Urinary bladder (tissue), 4 donors: ENCODE data around the gene NCLN. TPM values are rescaled to one million over a fixed set of nuclear protein-coding genes. Genes with fewer than 3 reads are reported as not detected.
"Not testable (repeated sequence)": the region's sequence is repeated elsewhere in the genome, so short reads cannot be mapped to it uniquely, and the experiment has no call there.

Experiments used
- DNase-seq: peaks from one replicate; pipeline ENCODE4 v3.0.0-alpha.2; 2015; ENCODE audit errors: extremely low spot score
- H3K27ac ChIP-seq: one replicate; pipeline ENCODE4 v1.5.1; 2013; ENCODE audit warnings: low read depth, mild to moderate bottlenecking, moderate library complexity
- H3K36me3 ChIP-seq: one replicate; pipeline ENCODE4 v1.6.1; 2013; ENCODE audit warnings: mild to moderate bottlenecking, moderate library complexity; ENCODE audit not compliant: insufficient read depth
- H3K4me1 ChIP-seq: one replicate; pipeline ENCODE4 v1.6.1; 2013; ENCODE audit warnings: mild to moderate bottlenecking, moderate library complexity; ENCODE audit not compliant: insufficient read depth
- H3K4me3 ChIP-seq: one replicate; pipeline ENCODE4 v1.5.1; 2013; ENCODE audit warnings: low read depth, low read length
- WGBS: extraction: QIAGEN DNeasy Blood & Tissue Kit; methylation state at CpG from one replicate; pipeline ENCODE4 v1.1.7; 2013; 5-methylcytosine and 5-hydroxymethylcytosine counted together
- polyA plus RNA-seq: library from polyadenylated mRNA; stranded (reverse); fragments of 200-250 nt; gene quantifications from one replicate; pipeline ENCODE4 v1.2.3, GENCODE V29; 2013
- total RNA-seq: library from RNA; depleted of rRNA; stranded (reverse); fragments of >200 nt; gene quantifications from one replicate; pipeline ENCODE4 v1.2.3, GENCODE V29; 2014
- donor health status: healthy with polysubstance abuse.
- donor health status: healthy.

The NCLN gene
- total and polyA plus RNA-seq, 2 donors: 10.5 to 30.5 TPM

DNA sequence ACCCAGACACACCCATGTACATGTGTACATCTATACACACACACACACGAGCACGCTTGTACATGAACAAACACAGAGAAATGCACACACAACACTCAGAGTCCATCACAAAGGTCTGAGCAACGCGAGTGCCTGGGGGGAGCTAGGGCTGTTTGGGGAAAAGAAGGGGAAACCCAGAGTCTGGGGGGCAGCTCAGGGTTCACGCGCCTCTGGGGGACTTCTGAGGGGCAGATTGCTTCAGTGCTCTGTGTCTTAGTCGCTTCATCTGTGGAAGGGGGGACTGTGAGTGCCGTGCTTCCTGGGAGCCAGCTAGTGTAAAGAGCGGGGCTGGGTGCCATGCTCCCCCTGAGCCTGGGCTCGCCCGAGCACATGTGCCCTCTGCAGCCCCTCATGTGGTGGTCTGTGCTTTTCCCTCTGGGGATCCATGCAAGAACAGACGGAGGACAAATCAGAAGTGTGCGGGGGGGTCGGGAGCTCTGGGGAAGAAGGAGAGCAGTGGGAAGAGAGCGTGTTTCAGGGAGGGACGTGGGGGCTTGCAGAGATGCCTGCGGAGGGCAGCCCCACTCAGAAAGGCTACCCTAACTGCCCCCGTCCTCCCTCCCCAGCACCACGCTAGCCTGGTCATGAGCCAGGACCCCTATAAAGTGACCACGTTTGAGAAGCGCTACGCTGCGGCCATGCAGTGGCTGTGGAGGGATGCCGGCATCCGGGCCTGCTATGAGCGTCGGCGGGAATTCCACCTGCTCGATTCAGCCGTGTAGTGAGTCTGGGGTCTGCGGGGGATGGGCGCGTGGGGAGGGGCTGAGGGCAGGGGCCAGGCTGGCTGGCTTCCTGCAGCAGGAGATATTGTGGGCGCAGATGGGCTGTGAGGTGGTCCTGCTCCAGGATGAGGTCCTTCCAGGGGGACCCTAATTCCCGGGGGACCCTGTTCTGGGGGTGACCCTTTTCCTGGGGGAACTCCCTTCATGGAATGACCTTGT lies 35.9 kb upstream of the NCLN start:
- no peak overlapping the region for H3K4me3 ChIP-seq
- H3K36me3 ChIP-seq: no peaks in the 10 kb centered on the region
- 55% methylated on average over 35 of the region's 35 CpGs for WGBS
- DNase-seq: no peak
- H3K27ac ChIP-seq: no peak overlapping the region
- H3K4me1 ChIP-seq: no peaks in the 10 kb centered on the region

DNA sequence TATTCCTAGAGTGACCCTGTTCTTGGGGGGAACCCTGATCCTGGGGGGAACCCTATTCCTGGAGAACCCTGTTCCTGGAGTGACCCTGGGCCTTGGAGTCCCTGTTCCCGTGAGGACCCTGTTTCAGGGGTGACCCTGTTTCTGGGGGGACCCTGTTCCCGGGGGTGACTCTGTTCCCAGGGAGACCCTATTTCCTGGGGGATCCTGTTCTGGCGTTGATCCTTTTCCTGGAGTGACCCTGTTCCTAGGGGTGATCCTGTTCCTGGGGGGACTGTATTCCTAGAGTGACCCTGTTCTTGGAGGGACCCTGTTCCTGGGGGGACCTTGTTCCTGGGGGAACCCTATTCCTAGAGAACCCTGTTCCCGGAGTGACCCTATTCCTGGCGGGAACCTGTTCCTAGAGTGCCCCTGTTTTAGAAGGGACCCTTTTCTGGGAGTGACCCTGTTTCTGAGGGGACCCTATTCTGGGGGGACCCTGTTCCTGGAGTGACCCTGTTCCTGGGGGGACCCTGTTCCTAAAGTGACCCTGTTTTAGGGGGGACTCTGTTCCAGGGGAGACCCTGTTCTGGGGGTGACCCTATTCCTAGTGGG lies 34.9 kb upstream of the NCLN start:
- no peak overlapping the region for H3K27ac ChIP-seq
- H3K4me3 ChIP-seq: no peak overlapping the region
- H3K4me1 ChIP-seq: no peaks in the 10 kb centered on the region
- 80% methylated on average over 5 of the region's 5 CpGs for WGBS
- H3K36me3 ChIP-seq: no peaks in the 10 kb centered on the region
- no peak for DNase-seq

DNA sequence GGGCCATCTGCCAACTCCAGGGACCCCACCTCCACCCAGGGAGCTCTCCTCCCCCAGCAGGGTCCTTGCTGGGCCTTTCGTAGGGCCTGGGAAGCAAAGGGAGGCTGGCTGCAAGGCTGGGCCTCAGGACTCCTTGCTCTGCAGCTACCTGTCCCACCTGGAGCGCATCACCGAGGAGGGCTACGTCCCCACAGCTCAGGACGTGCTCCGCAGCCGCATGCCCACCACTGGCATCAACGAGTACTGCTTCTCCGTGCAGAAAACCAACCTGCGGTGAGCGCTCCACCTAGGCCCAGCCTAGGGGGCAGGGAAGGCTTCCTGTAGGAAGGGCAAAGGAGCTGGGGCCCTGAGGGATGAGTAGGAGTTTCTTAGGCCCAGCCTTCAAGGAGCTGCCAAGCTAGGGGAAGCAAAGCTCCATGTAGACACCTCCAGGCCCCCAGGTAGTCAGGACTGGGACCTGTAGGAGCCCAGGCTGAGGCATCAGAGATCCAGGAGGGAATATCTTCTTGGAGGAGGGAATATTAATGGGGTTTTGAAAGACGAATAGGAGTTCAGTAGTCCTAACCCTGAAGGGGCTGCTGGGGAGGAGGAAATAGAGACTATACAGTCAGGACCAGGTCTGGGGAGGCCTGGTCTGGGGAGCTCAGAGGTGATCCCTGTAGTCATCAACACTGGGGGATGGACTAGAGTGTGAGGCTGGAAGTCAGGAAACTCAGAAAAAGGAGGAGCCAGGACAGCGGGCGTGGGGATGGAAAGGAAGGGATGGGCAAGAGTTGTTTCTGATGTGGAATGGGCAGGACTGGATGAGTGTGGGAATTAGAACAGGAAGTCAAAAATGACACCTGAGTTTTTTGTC lies 33.9 kb upstream of the NCLN start:
- 75% methylated on average over 14 of the region's 14 CpGs for WGBS
- Histone ChIP-seq H3K4me3 (no peak overlapping the region), H3K27ac (no peak overlapping the region), H3K36me3 (no peaks in the 10 kb centered on the region), H3K4me1 (no peaks in the 10 kb centered on the region)
- no peak for DNase-seq

DNA sequence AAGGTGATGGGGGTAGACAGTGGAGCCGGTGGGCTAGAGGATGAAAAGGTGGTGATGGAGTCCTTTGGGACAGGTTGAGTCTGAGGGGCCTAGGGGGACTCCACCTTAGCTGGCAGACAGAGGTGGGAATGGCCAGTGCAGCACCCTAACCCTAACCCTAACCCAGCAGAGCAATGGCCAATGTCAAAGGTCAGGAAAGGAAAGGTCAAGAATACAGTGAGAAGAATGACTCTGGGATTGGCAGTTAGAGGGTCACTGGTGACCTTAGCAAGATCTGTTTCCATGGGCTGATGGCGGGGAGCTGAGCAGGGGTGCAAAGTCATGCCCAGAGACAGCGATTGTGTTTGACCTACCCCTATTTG lies 33.3 kb upstream of the NCLN start:
- Histone ChIP-seq H3K4me1 (no peaks in the 10 kb centered on the region), H3K27ac (no peak overlapping the region), H3K4me3 (no peak overlapping the region), H3K36me3 (no peaks in the 10 kb centered on the region)
- 90% methylated on average over 3 of the region's 3 CpGs for WGBS
- no peak for DNase-seq

DNA sequence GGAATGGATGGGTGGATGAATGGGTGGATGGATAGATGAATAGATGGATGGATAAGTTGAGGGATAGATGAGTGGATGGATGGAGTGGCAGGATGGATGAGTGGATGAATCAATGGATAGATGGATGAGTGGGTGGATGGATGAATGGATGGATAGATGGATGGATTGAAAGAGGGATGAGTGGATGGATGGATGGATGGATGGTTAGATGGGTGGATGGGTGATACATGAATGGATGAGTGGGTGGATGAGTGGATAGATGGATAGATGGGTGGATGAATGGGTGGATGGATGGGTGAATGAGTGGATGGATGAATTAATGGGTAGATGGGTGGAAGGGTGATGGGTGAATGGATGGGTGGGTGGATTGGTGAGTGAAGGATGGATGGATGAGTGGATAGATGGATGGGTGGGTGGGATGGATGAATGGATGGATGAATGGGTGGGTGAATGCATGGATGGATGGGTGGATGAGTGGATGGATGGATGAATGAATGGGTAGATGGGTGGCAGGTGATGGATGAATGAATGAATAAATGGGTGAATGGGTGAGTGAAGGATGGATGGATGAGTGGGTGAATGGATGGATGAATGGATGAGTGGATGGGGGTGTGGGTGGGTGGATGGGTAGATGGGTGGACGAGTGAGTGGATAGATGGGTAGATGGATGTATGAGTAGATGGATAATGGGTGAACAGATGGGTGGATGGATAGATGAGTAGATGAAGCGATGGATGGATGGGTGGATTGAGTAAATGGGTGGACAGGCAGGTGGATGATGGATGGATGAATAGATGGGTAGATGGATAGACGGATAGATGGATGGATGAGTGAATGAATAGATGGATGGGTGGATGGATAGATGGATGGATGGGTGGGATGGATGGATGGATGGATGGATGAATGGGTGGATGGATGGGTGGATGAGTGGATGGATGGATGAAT lies 32.2 kb upstream of the NCLN start:
- Histone ChIP-seq H3K4me3 (no peak overlapping the region), H3K36me3 (no peaks in the 10 kb centered on the region), H3K27ac (no peak overlapping the region), H3K4me1 (no peaks in the 10 kb centered on the region)
- 78% methylated on average over 3 of the region's 3 CpGs for WGBS
- no peak for DNase-seq

DNA sequence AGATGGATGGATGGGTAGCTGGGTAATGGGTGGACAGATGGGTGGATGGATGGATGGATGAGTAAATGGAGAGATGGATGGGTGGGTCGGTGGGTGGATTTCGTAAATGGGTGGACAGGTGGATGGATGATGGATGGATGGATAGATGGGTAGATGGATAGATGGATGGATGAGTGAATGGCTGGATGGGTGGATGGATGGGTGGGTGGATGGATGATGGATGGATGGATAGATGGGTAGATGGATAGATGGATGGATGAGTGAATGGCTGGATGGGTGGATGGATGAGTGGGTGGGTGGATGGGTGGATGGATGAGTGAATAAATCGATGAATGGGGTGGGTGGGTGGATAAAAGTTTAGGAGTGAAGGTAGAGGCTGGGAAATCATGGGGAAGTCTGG lies 31.3 kb upstream of the NCLN start:
- H3K4me3 ChIP-seq, H3K27ac ChIP-seq, DNase-seq, H3K4me1 ChIP-seq, H3K36me3 ChIP-seq: not testable (repeated sequence)
- WGBS: 89% methylated on average over 3 of the region's 3 CpGs

DNA sequence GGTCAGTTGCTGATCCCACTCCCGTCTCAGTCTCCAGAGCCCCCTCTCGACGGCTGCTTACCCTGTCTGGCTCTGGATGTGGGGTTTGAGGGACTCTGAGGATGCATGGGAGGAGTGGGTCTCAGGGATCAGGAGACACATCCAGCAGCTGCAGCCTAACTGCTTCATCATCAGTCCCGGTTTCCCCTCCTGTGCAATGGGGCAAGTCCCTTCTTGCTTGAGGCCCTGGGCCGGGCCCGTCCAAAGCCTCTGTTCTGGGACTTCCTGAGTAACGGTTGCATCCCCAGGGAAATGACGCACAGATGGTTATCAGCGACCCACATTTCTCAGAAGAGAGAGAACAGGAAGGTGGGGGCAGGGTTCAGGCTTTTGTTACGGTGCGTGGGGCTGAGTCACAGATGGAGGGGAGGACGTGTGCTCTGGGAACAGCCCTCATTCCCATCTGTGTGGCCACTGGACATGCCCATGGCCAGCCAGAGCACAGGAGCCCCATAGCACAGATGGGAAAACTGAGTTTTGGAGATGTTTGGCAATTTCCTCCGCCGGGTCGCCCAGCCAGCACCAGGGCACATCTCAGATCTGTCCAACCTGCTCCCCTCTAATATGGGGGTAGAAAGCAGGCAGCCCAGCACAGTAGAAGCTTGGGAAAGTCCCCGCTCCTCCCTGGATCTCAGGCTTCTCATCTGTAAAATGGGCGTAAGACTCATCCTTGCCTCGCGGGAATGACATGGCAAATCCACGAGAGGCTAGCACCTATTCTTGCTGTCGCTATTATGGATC lies 30.6 kb upstream of the NCLN start:
- DNase-seq: no peak
- H3K36me3 ChIP-seq: no peaks in the 10 kb centered on the region
- H3K4me3 ChIP-seq: no peak overlapping the region
- peak overlapping the region; percentile 18 for H3K27ac ChIP-seq
- WGBS: 57% methylated on average over 21 of the region's 21 CpGs
- H3K4me1 ChIP-seq: no peaks in the 10 kb centered on the region

DNA sequence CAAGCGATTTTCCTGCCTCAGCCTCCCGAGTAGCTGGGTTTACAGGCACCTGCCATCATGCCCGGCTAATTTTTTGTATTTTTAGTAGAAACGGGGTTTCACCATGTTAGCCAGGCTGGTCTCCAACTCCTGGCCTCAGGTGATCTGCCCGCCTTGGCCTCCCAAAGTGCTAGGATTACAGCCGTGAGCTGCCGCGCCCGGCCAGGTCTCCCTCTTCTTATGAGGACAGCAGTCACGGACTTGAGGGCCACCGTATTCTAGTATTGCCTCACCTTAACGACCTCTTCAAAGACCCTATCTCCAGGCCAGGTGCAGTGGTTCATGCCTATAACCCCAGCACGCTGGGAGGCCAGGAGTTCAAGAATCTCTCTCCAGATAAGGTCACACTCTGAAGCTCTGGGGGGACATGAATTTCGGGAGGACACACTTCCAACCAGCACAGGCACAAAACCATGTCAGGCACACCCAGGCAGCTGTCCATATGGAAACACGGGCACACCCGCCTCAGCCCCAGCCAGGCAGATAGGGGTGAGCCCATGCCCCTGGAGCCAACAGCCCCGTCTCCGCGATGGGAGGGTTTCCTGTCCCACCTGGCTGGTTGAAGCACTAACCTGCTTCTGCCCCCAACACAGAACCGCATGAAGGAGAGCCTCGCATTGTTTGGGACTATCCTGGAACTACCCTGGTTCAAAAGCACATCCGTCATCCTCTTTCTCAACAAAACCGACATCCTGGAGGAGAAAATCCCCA lies 28.5 kb upstream of the NCLN start:
- no peaks in the 10 kb centered on the region for H3K4me1 ChIP-seq
- H3K4me3 ChIP-seq: no peak overlapping the region
- 86% methylated on average over 23 of the region's 23 CpGs for WGBS
- H3K27ac ChIP-seq: no peak overlapping the region
- no peak for DNase-seq
- H3K36me3 ChIP-seq: no peaks in the 10 kb centered on the region

DNA sequence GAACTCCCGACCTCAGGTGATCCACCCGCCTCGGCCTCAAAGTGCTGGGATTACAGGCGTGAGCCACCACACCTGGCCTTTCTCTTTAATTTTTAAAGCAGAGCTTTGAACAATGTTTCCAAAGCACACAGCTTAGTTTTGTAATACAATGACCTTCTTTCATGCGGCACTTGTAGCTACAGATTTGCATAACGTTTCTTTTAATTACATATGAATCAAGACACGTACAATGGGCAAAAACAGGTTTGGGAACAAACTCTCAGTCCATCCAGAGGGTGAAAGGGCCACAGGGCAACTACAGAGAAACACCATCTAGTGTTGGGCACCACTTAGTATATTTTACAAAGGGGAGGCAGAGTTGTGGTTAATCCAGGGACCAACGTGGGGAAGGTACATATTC lies 26.2 kb upstream of the NCLN start:
- WGBS: 65% methylated on average over 8 of the region's 8 CpGs
- DNase-seq: no peak
- no peaks in the 10 kb centered on the region for H3K4me1 ChIP-seq
- H3K4me3 ChIP-seq: no peak overlapping the region
- H3K27ac ChIP-seq: no peak overlapping the region
- no peaks in the 10 kb centered on the region for H3K36me3 ChIP-seq

DNA sequence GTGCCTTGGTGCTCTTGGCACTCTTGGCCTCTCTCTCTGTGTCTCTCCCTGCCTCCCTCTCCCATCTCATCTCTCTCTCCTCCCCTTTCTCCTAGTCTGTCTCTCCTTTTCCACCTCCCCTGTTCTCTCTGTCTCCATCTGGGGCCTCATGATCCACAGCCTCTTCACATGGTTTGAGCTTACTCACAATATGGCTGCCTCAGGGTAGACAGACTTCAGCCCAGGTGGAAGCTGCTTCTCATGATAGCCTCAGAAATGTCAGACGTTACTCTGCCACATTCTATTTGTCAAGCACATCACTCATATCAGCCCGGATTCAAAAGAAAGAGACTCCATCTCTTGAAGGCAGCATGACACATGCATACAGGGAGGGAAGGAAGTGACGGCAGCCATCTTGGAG lies 25.5 kb upstream of the NCLN start:
- 88% methylated on average over 3 of the region's 3 CpGs for WGBS
- H3K27ac ChIP-seq: no peak overlapping the region
- DNase-seq: no peak

DNA sequence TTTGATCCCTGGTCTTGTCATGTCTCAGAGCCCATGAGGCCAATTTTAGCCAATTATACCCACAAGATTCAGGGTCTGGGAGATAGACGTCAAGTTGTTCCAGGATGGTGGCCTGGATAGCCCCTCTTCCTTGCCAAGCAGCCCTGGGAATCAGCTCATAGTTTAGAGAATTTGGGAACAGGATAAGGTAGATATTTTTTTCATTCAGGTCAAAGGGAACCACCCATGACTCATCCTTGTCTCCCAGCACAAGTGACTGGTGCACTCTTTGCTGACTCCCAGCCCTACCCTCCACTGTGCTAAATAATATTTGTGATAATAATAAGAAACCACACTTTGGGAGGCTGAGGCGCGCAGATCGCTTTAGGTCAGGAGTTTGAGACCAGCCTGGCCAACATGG lies 24.3 kb upstream of the NCLN start:
- no peaks in the 10 kb centered on the region for H3K4me1 ChIP-seq
- DNase-seq: no peak
- H3K4me3 ChIP-seq: no peak overlapping the region
- 89% methylated on average over 4 of the region's 4 CpGs for WGBS
- H3K36me3 ChIP-seq: no peaks in the 10 kb centered on the region
- no peak overlapping the region for H3K27ac ChIP-seq

More for the DNA sequence above, 25.5 kb upstream of the NCLN start:
- H3K36me3 ChIP-seq: no peaks in the 10 kb centered on the region
- no peaks in the 10 kb centered on the region for H3K4me1 ChIP-seq
- H3K4me3 ChIP-seq: no peak overlapping the region
